Ishikawa (cell line): ENCODE results near the gene SLC1A2.

Source experiments
- CEBPB ChIP-seq: IDR thresholded peaks from 2 replicates; pipeline ENCODE4 v1.6.1; 2012
- EGR1 ChIP-seq: IDR thresholded peaks from 2 replicates; pipeline ENCODE4 v1.6.1; 2012
- EP300 ChIP-seq: IDR thresholded peaks from 2 replicates; pipeline ENCODE4 v1.6.1; 2012; ENCODE audit warnings: borderline replicate concordance
- TAF1 ChIP-seq: IDR thresholded peaks from 2 replicates; pipeline ENCODE4 v1.6.1; 2012; ENCODE audit warnings: low read depth, mild to moderate bottlenecking
- TEAD4 ChIP-seq: IDR thresholded peaks from 2 replicates; pipeline ENCODE4 v1.6.1; 2012
- YY1 ChIP-seq: IDR thresholded peaks from 2 replicates; pipeline ENCODE4 v1.6.1; 2012; ENCODE audit warnings: low read depth
- ZBTB7A ChIP-seq: IDR thresholded peaks from 2 replicates; pipeline ENCODE4 v1.6.1; 2012; ENCODE audit warnings: low read depth
- TF ChIP-seq, protein P1 (sequence below): IDR thresholded peaks from 2 replicates; pipeline ENCODE4 v1.6.1; 2012
- TF ChIP-seq, protein P2 (sequence below): IDR thresholded peaks from 2 replicates; pipeline ENCODE4 v1.6.1; 2012; ENCODE audit warnings: low read depth, mild to moderate bottlenecking

DNA sequence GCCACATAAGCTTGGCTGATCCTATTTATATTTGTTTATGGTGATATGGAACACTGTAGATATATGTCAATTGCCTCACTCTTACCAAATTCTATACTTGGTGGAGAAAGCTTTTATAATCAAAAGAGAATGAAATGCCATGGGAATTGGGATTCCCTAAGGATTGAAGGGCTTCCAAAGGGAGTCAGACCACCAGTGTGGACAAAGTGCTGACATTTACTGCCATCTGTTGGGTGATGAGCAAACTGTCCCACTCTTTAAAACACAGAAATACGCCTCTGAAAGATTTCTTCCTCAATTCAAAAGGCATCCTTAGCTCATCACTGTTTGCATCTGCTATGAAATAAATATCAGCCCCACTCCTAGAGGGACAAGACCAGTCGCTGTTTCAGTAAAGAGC lies 7.1 kb downstream of the SLC1A2 start:
- TF ChIP-seq TAF1 (no peak), ZBTB7A (no peak), EGR1 (no peak), CEBPB (no peak), YY1 (no peak), EP300 (no peak), TEAD4 (no peak)
- TF ChIP-seq, protein P1, sequence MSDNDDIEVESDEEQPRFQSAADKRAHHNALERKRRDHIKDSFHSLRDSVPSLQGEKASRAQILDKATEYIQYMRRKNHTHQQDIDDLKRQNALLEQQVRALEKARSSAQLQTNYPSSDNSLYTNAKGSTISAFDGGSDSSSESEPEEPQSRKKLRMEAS = no peak
- TF ChIP-seq, protein P2, sequence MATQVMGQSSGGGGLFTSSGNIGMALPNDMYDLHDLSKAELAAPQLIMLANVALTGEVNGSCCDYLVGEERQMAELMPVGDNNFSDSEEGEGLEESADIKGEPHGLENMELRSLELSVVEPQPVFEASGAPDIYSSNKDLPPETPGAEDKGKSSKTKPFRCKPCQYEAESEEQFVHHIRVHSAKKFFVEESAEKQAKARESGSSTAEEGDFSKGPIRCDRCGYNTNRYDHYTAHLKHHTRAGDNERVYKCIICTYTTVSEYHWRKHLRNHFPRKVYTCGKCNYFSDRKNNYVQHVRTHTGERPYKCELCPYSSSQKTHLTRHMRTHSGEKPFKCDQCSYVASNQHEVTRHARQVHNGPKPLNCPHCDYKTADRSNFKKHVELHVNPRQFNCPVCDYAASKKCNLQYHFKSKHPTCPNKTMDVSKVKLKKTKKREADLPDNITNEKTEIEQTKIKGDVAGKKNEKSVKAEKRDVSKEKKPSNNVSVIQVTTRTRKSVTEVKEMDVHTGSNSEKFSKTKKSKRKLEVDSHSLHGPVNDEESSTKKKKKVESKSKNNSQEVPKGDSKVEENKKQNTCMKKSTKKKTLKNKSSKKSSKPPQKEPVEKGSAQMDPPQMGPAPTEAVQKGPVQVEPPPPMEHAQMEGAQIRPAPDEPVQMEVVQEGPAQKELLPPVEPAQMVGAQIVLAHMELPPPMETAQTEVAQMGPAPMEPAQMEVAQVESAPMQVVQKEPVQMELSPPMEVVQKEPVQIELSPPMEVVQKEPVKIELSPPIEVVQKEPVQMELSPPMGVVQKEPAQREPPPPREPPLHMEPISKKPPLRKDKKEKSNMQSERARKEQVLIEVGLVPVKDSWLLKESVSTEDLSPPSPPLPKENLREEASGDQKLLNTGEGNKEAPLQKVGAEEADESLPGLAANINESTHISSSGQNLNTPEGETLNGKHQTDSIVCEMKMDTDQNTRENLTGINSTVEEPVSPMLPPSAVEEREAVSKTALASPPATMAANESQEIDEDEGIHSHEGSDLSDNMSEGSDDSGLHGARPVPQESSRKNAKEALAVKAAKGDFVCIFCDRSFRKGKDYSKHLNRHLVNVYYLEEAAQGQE = no peak
